NT2/D1 (cell line): ENCODE results near the gene MRFAP1L1.

Experiments used
- SUZ12 ChIP-seq: IDR thresholded peaks from 2 replicates; pipeline ENCODE4 v1.6.1; 2011; ENCODE audit not compliant: insufficient read length, insufficient read depth; ENCODE audit errors: extremely low read depth
- YY1 ChIP-seq: IDR thresholded peaks from 2 replicates; pipeline ENCODE4 v1.6.1; 2011; ENCODE audit not compliant: insufficient read length, insufficient read depth

DNA sequence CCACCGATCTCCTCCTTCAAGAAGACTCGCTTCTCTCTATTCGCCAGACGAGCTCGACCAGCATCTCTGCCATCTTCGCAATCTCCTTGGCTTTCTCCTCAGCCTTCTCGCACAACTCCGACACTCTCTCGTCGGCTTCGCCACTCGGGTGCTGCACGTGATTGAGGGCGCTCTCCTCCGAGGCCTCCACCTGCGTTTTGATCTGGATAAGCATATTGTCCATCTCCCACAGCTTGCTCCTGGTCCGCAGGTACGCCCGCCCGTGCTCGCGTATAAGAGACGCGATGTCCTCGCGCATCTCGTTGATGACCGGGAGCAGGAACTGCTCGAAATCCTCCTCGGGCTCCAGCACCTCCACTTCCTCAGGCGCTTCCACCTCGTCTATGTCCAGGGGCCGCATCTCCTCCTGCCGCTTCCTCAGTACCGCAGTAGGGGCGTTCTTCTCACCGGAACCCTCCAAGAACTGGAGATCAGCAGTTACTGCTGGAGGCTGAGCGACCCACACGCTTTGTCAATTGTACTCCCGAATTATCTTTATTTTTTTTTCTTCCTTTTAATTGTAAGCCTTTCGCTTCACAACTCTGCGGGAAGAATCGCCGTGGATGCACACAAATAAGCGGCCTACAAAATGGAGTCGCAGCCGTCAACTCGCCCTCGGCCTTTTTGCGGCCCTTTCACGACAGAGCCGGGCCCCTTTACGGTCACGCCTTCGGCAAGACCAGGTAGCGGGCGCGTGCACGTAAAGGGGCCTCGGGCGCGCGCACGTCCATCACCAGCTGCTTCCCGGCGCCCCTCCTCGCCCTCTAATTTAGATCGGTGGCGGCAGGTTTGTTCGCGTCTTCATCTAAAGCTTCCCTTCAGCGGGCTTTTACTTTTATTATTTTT, at the start of gene MRFAP1L1:
- TF ChIP-seq YY1 (peak; percentile 87), SUZ12 (no peak)
